SH-SY5Y (cell line): ENCODE data around the gene KCNMB3.

ENCODE experiments used
- GATA2 ChIP-seq: IDR thresholded peaks from 2 replicates; pipeline ENCODE4 v1.6.1; 2011; ENCODE audit warnings: mild to moderate bottlenecking, low read depth, low read length
- GATA3 ChIP-seq: IDR thresholded peaks from 2 replicates; pipeline ENCODE4 v1.6.1; 2011; ENCODE audit warnings: low read depth, mild to moderate bottlenecking, low read length, moderate library complexity

The KCNMB3 gene

DNA sequence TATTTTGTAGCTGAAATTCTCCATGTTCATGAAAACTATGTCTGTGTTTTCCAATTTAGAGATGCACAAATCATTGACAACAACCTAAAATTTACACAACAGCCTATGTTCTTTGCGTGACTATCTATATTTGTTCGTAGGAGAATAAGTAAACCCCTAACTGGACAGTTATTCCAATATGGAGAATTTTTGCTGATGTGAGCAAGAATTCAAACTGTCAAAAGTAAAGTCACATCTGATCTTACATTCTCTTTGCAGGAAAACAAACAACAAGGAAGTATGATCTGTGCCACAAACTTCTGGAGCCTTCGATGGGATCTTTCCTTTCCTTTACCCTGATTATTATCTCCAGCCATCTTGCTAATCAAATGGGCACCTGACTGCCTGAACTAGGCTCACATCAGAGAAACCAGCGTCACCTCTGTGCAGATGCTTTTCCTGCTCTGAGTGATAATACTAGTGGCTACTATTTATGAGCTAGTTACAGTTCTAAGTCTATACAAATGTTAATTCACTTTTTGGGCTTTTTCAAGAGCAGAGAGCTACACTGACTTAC lies 18.3 kb upstream of the KCNMB3 start:
- no peak for TF ChIP-seq GATA2
- no peak for TF ChIP-seq GATA3

DNA sequence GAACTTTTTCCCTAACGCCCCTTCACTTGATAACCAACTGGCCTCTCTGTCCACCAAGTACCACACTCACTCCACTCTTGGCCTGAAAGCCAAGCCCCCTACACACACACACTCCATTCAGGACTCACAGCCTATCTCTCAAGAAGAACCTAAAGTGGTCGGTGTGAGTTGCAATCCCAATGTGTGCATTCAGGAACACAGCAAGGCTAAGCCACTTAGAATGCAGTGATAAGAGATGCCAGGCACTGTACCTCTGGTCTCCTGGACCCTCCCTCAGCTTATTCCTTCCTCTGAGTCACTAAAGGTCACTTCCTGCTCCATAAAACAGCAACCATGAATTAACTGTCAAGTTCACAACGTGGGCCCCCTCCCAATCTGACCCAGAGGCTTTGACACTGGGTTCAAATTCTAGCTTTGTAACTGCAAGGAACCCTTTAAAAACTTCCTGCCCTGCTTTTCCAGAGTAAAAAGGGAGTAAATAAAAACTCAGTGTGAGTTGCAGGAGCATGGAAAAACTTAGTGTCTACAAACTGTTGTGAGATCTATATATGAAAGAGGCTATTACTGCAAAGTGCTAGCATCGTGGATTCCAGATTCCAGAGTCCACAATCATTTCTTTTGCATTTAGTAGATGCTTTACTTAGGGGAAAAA lies 17.6 kb upstream of the KCNMB3 start:
- no peak for TF ChIP-seq GATA3
- TF ChIP-seq GATA2: no peak

DNA sequence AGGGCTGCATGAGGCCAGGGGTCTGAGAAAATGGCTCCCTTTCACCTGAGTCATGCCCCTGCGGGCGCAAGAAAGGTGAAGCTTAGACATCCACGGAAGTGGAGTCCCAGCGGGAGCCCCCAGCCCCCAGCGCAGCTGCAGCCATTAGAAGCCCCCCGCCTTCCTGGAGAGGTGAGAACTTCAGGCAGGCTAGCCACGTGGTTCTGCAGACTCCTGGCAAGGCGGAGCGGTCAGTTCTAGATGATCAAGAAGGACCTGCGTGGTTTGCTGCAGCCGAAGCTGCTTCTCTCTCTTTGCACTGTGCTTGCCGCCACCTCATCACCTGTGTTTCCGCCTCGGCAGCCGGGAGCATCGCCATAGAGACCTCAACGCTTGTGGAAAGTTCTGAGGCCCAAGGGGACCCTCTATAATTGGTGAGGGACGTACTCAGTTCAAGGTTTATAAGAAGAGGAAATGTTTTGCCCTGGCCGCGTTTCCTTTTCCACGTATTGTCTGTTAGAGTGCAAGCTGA lies 15.8 kb upstream of the KCNMB3 start:
- TF ChIP-seq GATA2 (no peak), GATA3 (no peak)

DNA sequence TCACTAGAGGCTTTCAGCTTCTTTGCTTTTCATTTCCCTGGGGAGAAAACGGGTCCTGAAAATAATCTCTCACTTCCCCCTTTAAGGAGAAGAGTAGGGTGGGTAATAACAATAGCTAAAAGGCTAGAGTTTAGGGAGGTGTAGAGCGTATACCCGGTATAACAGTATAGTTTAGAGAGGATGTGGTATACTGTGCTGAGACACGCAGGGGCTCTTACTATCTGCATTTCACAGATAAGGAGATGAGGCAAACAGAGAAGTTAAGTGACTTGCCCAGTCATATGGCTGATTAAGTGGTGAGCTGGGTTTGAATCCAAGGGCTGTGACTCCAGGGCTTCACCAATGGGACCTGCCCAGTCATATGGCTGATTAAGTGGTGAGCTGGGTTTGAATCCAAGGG lies 15.0 kb upstream of the KCNMB3 start:
- TF ChIP-seq GATA2: no peak
- TF ChIP-seq GATA3: no peak

DNA sequence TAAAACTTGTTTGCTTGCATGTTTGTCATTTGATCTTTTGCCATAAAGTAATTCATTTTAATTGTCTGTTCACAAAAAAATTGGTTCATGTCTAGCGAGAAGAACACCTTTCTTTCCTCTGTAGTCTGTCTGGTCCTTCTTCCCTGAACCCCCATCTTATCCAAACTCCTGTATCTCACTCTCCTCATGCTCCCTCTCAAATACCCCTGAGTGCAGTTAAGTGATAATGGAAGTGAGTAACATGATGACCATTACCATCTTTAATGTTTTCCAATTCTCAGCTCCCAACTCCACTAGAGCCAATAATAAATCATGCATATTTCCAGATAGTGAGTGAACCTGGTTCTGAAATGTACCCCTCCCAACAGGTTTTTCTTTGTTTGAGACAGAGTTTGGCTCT lies 14.2 kb upstream of the KCNMB3 start:
- TF ChIP-seq GATA2 (no peak), GATA3 (no peak)

DNA sequence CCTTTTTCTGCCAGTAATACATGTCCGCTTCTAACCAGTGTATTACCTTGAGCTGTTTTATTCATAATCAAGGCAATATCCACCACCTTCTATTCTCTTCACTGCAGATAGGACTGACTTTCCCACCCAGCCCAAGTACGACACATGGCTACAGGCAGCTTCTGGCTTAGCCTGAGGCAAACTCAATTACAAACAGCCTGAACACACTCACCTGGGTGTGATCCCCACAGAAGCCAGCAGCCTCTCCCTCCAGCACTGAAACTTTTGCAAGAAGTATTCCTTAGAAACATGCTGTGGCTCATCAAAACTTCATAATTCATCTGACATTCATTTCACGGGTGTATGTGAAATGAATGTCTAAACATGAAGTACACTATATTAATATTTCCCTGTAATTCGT lies 13.5 kb upstream of the KCNMB3 start:
- TF ChIP-seq GATA3: no peak
- no peak for TF ChIP-seq GATA2

DNA sequence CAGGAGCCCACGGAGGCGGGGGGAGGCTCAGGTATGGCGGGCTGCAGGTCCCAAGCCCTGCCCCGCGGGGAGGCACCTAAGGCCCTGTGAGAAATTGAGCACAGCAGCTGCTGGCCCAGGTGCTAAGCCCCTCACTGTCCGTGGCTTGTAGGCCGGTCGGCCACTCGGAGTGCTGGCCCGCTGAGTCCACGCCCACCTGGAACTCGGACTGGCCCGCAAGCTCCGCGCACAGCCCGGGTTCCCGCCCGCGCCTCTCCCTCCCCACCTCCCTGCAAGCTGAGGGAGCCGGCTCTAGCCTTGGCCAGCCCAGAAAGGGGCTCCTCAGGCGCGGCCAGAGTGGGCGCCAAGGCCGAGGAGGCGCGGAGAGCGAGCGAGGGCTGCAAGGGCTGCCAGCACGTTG lies 12.2 kb upstream of the KCNMB3 start:
- no peak for TF ChIP-seq GATA2
- TF ChIP-seq GATA3: no peak

DNA sequence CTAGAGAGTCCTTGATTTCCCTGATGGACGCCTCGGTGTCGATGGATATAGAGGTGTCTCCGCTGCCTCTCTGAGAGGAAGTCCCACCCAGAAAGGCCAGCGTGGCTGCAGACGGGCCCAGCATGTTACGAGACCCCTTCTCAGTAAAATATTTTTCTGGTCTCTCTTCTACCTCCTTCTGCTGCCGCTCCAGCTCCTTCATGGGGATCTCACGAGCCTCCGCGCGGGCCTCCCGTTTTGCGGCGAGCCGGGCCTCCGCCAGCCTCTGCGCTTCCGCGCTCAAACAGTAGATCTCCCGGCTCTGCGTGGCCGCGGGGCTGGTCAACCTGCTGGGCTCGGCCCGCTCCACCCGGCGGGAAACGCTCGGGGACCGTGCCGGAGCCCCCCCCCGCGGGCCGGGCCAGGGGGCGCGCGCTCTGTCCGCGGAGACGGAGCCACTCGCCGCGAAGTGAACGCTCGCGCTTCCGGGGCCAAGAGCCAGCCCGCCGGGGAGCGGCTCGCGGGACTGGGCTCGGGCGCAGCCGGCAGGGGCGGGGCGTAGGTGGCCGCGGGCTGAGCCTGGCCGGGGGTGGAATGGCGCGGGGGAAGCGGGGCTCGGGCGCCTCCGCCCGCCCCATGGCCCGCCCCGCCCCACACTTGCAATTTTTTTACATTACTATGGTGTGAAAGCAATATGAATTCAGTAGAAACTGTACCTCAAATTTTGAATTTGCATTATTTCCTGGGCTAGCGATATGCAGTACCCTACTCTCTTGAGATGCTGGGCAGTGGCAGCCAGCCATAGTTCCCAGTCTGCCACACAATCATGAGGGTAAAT lies 10.2 kb upstream of the KCNMB3 start:
- TF ChIP-seq GATA3: no peak
- no peak for TF ChIP-seq GATA2

DNA sequence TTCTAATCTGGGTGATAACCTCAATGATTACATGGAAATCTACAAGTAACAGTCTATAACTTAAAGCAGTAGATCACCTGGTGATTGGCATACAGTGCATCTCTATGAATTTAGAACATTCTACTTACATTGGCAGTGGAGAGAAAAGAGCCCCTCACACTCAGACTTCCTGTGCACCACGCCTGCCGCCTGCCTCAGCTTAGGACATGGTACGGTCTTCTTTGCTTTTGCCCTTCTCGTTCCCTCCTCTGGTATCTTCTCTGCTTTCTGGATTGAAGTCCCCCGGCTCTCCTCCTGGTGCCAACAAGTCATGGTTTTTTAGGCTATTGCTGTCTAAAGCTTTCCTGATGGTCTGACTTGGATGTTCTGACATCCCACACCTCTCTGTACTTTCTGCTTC lies 7.9 kb upstream of the KCNMB3 start:
- TF ChIP-seq GATA2 (no peak), GATA3 (no peak)

DNA sequence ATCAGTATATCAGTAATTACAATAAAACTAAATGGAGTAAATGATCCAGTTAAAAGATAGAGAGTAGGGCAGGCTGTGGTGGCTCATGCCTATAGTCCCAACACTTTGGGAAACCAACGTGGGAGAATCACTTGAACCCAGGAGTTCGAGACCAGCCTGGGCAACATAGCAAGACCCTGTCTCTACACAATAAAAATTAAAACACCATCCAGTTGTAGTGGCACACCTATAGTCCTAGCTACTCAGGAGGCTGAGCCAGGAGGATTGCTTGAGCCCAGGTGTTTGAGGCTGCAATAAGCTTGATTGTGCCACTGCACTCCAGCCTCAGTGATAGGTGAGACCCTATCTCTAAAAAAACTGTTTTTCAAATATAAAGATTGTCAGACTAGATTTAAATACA lies 5.9 kb upstream of the KCNMB3 start:
- TF ChIP-seq GATA3: no peak
- no peak for TF ChIP-seq GATA2

DNA sequence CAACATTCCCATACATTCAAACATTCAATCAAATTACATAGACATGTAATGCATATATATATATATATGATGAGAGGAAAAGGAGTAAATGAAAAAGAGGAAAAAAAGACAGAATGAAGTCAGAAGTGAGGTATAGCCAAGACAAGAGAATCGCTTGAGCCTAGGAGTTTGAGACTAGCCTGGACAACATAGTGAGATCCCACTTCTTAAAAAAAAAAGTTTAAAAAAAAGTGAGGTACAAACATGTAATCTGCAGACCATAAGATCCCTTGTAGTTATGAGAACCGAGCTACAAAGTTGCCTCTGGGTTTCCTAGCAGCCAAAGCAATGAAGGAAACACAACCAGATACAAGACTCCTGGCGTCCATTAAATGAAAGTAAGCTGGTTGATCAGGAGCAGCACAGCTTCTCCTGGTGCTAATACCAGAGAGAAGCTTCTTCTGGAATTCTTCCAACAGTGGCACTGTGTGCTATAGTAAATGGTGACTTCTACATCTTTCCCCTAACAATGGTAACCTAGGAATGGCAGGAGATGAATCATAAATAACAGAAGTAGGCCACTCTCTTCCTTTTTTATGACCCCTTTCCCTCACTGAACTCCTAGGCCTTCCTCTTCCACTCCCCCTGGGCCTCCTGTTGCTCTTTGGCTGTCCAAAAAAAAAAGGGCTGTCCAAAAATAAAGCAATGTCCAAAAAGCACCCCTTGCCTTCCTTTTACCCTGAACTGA lies 3.5 kb downstream of the KCNMB3 start:
- TF ChIP-seq GATA3 (no peak), GATA2 (no peak)

DNA sequence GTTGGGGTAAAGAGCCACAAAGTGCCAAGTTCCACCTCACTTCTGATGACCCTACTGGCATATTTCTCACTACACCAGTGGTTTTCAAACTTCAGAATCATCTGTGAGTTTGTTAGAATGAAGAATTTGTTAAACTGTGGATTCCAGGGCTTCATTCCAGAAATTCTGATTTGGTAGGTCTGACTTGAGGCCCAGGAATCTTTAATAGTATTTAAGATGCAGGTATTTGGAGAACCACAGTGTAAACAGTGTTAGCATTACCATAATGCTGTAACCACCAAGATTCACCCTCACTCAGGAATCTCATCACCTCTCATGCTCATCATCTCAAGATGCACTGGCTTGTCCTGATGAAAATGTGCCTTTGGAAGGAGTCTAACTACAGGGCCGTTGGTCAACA lies 6.0 kb downstream of the KCNMB3 start:
- TF ChIP-seq GATA3 (no peak), GATA2 (no peak)

DNA sequence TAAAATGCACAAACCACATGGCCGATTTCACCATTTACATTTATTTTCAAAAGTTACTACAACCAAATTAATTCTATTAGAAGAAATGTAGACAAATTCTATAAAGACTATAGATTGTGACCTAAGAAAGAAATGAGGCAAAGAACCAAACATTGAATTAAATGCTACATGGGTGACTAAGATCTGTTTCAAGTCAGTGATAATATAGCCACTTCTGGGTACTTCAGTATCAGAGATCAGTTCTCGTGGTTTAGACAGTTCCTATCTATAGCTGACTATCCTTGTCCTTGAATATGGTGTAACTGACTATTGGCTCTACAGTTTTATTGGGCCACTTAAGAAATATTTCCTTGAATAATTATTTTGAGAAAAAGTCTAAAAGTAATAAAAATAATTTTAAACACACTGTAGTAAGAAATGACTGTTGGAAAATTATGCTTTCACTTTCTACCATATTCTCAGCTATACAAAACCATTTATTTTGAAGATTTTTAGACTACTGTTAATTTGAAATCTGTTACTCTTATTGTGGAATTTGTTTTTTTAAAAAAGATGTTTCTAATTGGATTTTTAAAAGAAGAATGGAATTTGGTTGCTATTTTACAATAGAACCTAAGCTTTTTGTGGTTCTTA lies 14.1 kb downstream of the KCNMB3 start:
- TF ChIP-seq GATA3 (no peak), GATA2 (no peak)

DNA sequence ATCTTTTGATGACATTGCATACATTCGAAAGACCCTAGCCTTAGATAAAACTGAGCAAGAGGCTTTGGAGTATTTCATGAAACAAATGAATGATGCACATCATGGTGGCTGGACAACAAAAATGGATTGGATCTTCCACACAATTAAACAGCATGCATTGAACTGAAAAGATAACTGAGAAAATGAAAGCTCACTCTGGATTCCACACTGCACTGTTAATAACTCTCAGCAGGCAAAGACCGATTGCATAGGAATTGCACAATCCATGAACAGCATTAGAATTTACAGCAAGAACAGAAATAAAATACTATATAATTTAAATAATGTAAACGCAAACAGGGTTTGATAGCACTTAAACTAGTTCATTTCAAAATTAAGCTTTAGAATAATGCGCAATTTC lies 16.7 kb downstream of the KCNMB3 start:
- TF ChIP-seq GATA2 (no peak), GATA3 (no peak)
